H1 (cell line): Measurements from ENCODE around the gene BRIP1. TPM values are rescaled to one million over a fixed set of nuclear protein-coding genes. Genes with fewer than 3 reads are reported as not detected.

ENCODE experiments used
- CTCF ChIA-PET: fragments of 300-600 bp; sonication (Branson Sonifier 250); formaldehyde crosslinking; loops from one replicate; lab custom pipeline; 2021; ENCODE audit not compliant: partially characterized antibody; lab: Charles Lee
- POLR2A ChIA-PET: fragments of 300-600 bp; sonication (Branson Sonifier 250); formaldehyde crosslinking; loops from one replicate; lab custom pipeline; 2021; ENCODE audit warnings: inconsistent platforms; ENCODE audit not compliant: partially characterized antibody; lab: Charles Lee
- DNase-seq, 2 experiments: peaks; one replicate each; pipeline versions ENCODE4 v3.0.0 to v3.0.0-alpha.2; 2010 to 2022; ENCODE audit warnings: low spot score in 2 of 2, low read depth in 1 of 2, mixed read lengths in 1 of 2
- FAIRE-seq: peaks from 2 replicates; lab custom pipeline; 2011; peaks lifted over from hg19 to GRCh38; lab: Jason Lieb, UNC
- H2AFZ ChIP-seq: 2 replicates; pipeline ENCODE4 v1.8.1; 2012; ENCODE audit warnings: low read length, inconsistent platforms
- H2AK5ac ChIP-seq: 2 replicates; pipeline ENCODE4 v1.6.1; 2013; ENCODE audit warnings: low read depth, low read length
- H2BK120ac ChIP-seq: replicated peaks from 2 replicates; pipeline ENCODE3; 2013; ENCODE audit warnings: low read depth, low read length, inconsistent platforms
- H2BK12ac ChIP-seq: 2 replicates; pipeline ENCODE4 v1.6.1; 2013; ENCODE audit warnings: low read depth, low read length
- H2BK15ac ChIP-seq: 2 replicates; pipeline ENCODE4 v1.6.1; 2013; ENCODE audit warnings: low read length
- H2BK20ac ChIP-seq: 2 replicates; pipeline ENCODE4 v1.6.1; 2013; ENCODE audit warnings: low read length
- H2BK5ac ChIP-seq: 2 replicates; pipeline ENCODE4 v1.6.1; 2013; ENCODE audit warnings: low read depth, low read length
- H3K14ac ChIP-seq: 2 replicates; pipeline ENCODE4 v1.6.1; 2013; ENCODE audit warnings: inconsistent platforms; ENCODE audit not compliant: insufficient read length
- H3K18ac ChIP-seq: 2 replicates; pipeline ENCODE4 v1.6.1; 2013; ENCODE audit warnings: low read length; ENCODE audit errors: extremely low read depth
- H3K23ac ChIP-seq: 2 replicates; pipeline ENCODE4 v1.6.1; 2013; ENCODE audit warnings: inconsistent platforms; ENCODE audit not compliant: insufficient read length
- H3K23me2 ChIP-seq: 2 replicates; pipeline ENCODE4 v1.6.1; 2013; ENCODE audit warnings: low read depth, low read length
- H3K27ac ChIP-seq: 2 replicates; pipeline ENCODE4 v1.6.1; 2011; ENCODE audit warnings: low read depth, low read length, inconsistent platforms
- H3K27me3 ChIP-seq, 4 experiments: replicated peaks in 1 of 4; 1 replicate in 1 of 4; 2 replicates in 3 of 4; pipeline versions ENCODE4 v1.6.1 to v1.8.1; 2011 to 2013; ENCODE audit warnings: low read length in 3 of 4, mild to moderate bottlenecking in 3 of 4, inconsistent platforms in 2 of 4, mixed read lengths in 2 of 4, moderate library complexity in 1 of 4; ENCODE audit not compliant: control insufficient read depth in 3 of 4, insufficient read depth in 3 of 4; ENCODE audit errors: extremely low read depth in 1 of 4
- H3K36me3 ChIP-seq, 4 experiments: 2 replicates each; pipeline versions ENCODE4 v1.6.1 to v1.8.1; 2011 to 2013; ENCODE audit warnings: mild to moderate bottlenecking in 4 of 4, low read length in 3 of 4, moderate library complexity in 2 of 4, control low read depth in 1 of 4, inconsistent platforms in 1 of 4; ENCODE audit not compliant: insufficient read depth in 4 of 4, control insufficient read depth in 2 of 4
- H3K4ac ChIP-seq: replicated peaks from 2 replicates; pipeline ENCODE3; 2013; ENCODE audit warnings: low read length, low read depth, mixed read lengths, inconsistent platforms; ENCODE audit not compliant: insufficient read length
- H3K4me1 ChIP-seq, 4 experiments: replicated peaks in 1 of 4; 1 replicate in 1 of 4; 2 replicates in 3 of 4; pipeline versions ENCODE4 v1.6.1 to v1.8.1; 2011 to 2013; ENCODE audit warnings: low read length in 3 of 4, inconsistent platforms in 2 of 4, mixed read lengths in 1 of 4; ENCODE audit not compliant: insufficient read depth in 4 of 4, control insufficient read depth in 3 of 4
- H3K4me2 ChIP-seq, 2 experiments: 2 replicates each; pipeline versions ENCODE4 v1.6.1 to v1.8.1; 2011 to 2013; ENCODE audit warnings: low read depth in 2 of 2, low read length in 2 of 2, control low read depth in 1 of 2, inconsistent platforms in 1 of 2, mild to moderate bottlenecking in 1 of 2; ENCODE audit not compliant: insufficient read depth in 1 of 2
- H3K4me3 ChIP-seq, 4 experiments: fragments of 200-600, 300-600 bp in 1 of 4; sonication (generic), shearing (Covaris generic), sonication (Bioruptor Twin) in 1 of 4; 2 replicates each; pipeline versions ENCODE4 v1.5.1 to v1.8.1; 2011 to 2016; ENCODE audit warnings: low read length in 4 of 4, low read depth in 3 of 4, control low read depth in 2 of 4, inconsistent platforms in 2 of 4, mild to moderate bottlenecking in 2 of 4, mixed read lengths in 1 of 4, moderate library complexity in 1 of 4; ENCODE audit not compliant: insufficient read depth in 2 of 4; ENCODE audit errors: extremely low read depth in 1 of 4
- H3K56ac ChIP-seq: replicated peaks from 2 replicates; pipeline ENCODE3; 2013; ENCODE audit warnings: low read depth, mild to moderate bottlenecking, mixed read lengths, low read length, inconsistent platforms; ENCODE audit not compliant: insufficient read length
- H3K79me1 ChIP-seq: 2 replicates; pipeline ENCODE4 v1.6.1; 2013; ENCODE audit warnings: low read depth, low read length, control low read depth
- H3K79me2 ChIP-seq, 2 experiments: 2 replicates each; pipeline versions ENCODE4 v1.6.1 to v1.8.1; 2012 to 2013; ENCODE audit warnings: low read length in 2 of 2, mild to moderate bottlenecking in 2 of 2, inconsistent platforms in 1 of 2; ENCODE audit not compliant: insufficient read depth in 2 of 2, control insufficient read depth in 1 of 2
- H3K9ac ChIP-seq, 4 experiments: replicated peaks in 1 of 4; 1 replicate in 1 of 4; 2 replicates in 3 of 4; pipeline versions ENCODE4 v1.6.1 to v1.8.1; 2011 to 2013; ENCODE audit warnings: low read depth in 3 of 4, low read length in 3 of 4, control low read depth in 2 of 4, mild to moderate bottlenecking in 2 of 4, moderate library complexity in 2 of 4, inconsistent platforms in 1 of 4; ENCODE audit errors: extremely low read depth in 1 of 4
- H3K9me3 ChIP-seq, 2 experiments: 2 replicates each; pipeline versions ENCODE4 v1.6.1 to v1.8.1; 2012 to 2013; ENCODE audit warnings: mild to moderate bottlenecking in 2 of 2, moderate library complexity in 2 of 2, control low read depth in 1 of 2, inconsistent platforms in 1 of 2, low read depth in 1 of 2, low read length in 1 of 2, mixed read lengths in 1 of 2; ENCODE audit not compliant: insufficient read depth in 2 of 2
- H4K20me1 ChIP-seq, 2 experiments: replicated peaks in 1 of 2; 2 replicates each; pipeline versions ENCODE3 to v1.8.1; 2011 to 2013; ENCODE audit warnings: inconsistent platforms in 2 of 2, low read length in 2 of 2, mild to moderate bottlenecking in 1 of 2; ENCODE audit not compliant: insufficient read depth in 2 of 2, control insufficient read depth in 1 of 2
- H4K5ac ChIP-seq: 2 replicates; pipeline ENCODE4 v1.6.1; 2013; ENCODE audit warnings: low read length, low read depth, mixed read lengths, inconsistent platforms; ENCODE audit not compliant: insufficient read length
- H4K8ac ChIP-seq: 2 replicates; pipeline ENCODE4 v1.8.0; 2013; ENCODE audit warnings: mild to moderate bottlenecking, moderate library complexity, low read length, inconsistent platforms; ENCODE audit not compliant: insufficient read depth; ENCODE audit errors: extremely low read depth
- H4K91ac ChIP-seq: replicated peaks from 2 replicates; pipeline ENCODE3; 2013; ENCODE audit warnings: low read length, mixed read lengths, inconsistent platforms; ENCODE audit not compliant: insufficient read length
- EGR1 ChIP-seq: IDR thresholded peaks from 2 replicates; pipeline ENCODE4 v1.6.1; 2011; ENCODE audit warnings: low read depth, low read length, borderline replicate concordance
- FOSL1 ChIP-seq: IDR thresholded peaks from 2 replicates; pipeline ENCODE4 v1.6.1; 2011; ENCODE audit warnings: mild to moderate bottlenecking, low read depth, low read length, moderate library complexity; ENCODE audit not compliant: insufficient read depth
- GABPA ChIP-seq: IDR thresholded peaks from 2 replicates; pipeline ENCODE4 v1.6.1; 2011; ENCODE audit warnings: mild to moderate bottlenecking, low read length, moderate library complexity, borderline replicate concordance; ENCODE audit not compliant: insufficient read depth
- JUND ChIP-seq: IDR thresholded peaks from 2 replicates; pipeline ENCODE4 v1.6.1; 2011; ENCODE audit warnings: mild to moderate bottlenecking, improper control_type of control experiment, low read length
- RFX5 ChIP-seq: IDR thresholded peaks from 2 replicates; pipeline ENCODE4 v1.6.1; 2011; ENCODE audit warnings: low read depth, low read length, improper control_type of control experiment, borderline replicate concordance
- SAP30 ChIP-seq: fragments of 300-600 bp; sonication (generic); IDR thresholded peaks from 2 replicates; pipeline ENCODE4 v1.7.1; 2012; ENCODE audit warnings: low read length, moderate library complexity, mild to moderate bottlenecking, inconsistent platforms; ENCODE audit not compliant: insufficient read depth, insufficient replicate concordance
- SIRT6 ChIP-seq: IDR thresholded peaks from one replicate; pipeline ENCODE4 v1.7.1; 2012; ENCODE audit warnings: low read length, inconsistent platforms
- SRF ChIP-seq: IDR thresholded peaks from 2 replicates; pipeline ENCODE4 v1.6.1; 2011; ENCODE audit warnings: mild to moderate bottlenecking, low read depth, low read length, moderate library complexity
- TBP ChIP-seq: IDR thresholded peaks from 2 replicates; pipeline ENCODE4 v1.6.1; 2011; ENCODE audit warnings: low read depth, low read length, improper control_type of control experiment
- WGBS, 2 experiments: shearing (Covaris generic) in 1 of 2; methylation state at CpG; one replicate each; pipeline versions ENCODE4 v1.1.6 to v1.1.7; 2013 to 2015; ENCODE audit warnings: low lambda C conversion rate in 2 of 2, mixed read lengths in 2 of 2, inconsistent platforms in 1 of 2, low coverage in 1 of 2, missing lambda C conversion rate in 1 of 2; ENCODE audit not compliant: insufficient replicate concordance in 2 of 2, insufficient coverage in 1 of 2, insufficient read length in 1 of 2; ENCODE audit errors: extremely low coverage in 1 of 2, missing lambda C conversion rate in 1 of 2; 5-methylcytosine and 5-hydroxymethylcytosine counted together
- polyA plus RNA-seq, 7 experiments: library from polyadenylated mRNA; depleted of rRNA in 3 of 7; stranded (reverse) in 5 of 7; unstranded in 2 of 7; fragments of >200 nt in 5 of 7; fragments of 200-250 nt in 2 of 7; gene quantifications; 1 replicate in 5 of 7; 2 replicates in 1 of 7; 4 replicates in 1 of 7; pipeline versions ENCODE4 v1.2.1 to v1.2.3, GENCODE V29; 2011 to 2013; ENCODE audit warnings: missing spikeins in 2 of 7, mixed read lengths in 2 of 7
- total RNA-seq: library from RNA; stranded (reverse); fragmentation: NEBNext Ultra II Directional; extraction: Animal tissue kit (Norgen Biotek cat#: 25700); gene quantifications from 2 replicates; pipeline ENCODE4 v1.2.1, GENCODE V29; 2021

Gene BRIP1
- total and polyA plus RNA-seq, 2 of the 8 experiments (the other 6 are each of a cell fraction or from before 2014, with no cell fraction given) = 5.8 to 19.2 TPM

DNA sequence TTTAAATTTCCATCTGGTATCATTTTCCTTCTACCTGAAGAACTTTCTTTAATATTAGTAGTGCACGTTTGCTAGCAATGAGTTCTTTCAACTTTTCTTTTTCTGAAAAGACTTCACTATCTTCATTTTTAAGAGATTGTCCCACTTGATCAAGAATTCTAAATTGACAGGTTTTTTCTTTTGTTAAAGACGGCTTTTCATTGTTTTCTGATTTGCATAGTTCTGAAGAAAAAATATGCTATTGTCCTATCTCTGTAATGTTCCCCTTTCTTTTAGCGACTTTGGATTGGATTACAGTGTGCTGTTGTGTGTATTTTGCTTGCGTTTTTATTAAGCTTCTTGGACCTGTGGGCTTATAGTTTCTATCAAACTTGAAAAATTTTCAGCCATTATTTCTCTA lies 146.0 kb downstream of the BRIP1 start:
- Histone ChIP-seq H3K56ac (no peak overlapping the region), H3K4me3 (no peak overlapping the region), H2BK20ac (no peak overlapping the region), H3K14ac (no peak overlapping the region), H3K79me2 (no peaks in the 10 kb centered on the region), H2AK5ac (no peak overlapping the region)
- TF ChIP-seq TBP = no peak
- TF ChIP-seq SRF = no peak
- no peak for TF ChIP-seq FOSL1
- no peak for TF ChIP-seq RFX5
- TF ChIP-seq SIRT6 = no peak
- no peak for TF ChIP-seq EGR1
- no peak for TF ChIP-seq JUND
- no peak for TF ChIP-seq GABPA
- TF ChIP-seq SAP30 = no peak
- TF ChIP-seq, all 59 proteins: peak for 0
- Histone ChIP-seq H2BK5ac (no peak overlapping the region), H3K79me1 (no peaks in the 10 kb centered on the region), H3K9ac (no peak overlapping the region), H3K9me3 (no peaks in the 10 kb centered on the region; a peak in 1 of 4 replicates), H4K20me1 (no peaks in the 10 kb centered on the region), H4K5ac (no peak overlapping the region), H3K23me2 (no peaks in the 10 kb centered on the region), H2BK15ac (no peak overlapping the region), H4K91ac (no peak overlapping the region), H3K27me3 (no peaks in the 10 kb centered on the region), H3K18ac (no peak overlapping the region), H2AFZ (no peak overlapping the region), H3K36me3 (peaks cover 0 to 21% (median 6%) of the 10 kb centered on the region in 4 experiments; a peak in 3 of 8 replicates), H3K27ac (no peak overlapping the region), H3K4me1 (no peaks in the 10 kb centered on the region), H3K4ac (no peak overlapping the region), H3K4me2 (no peak overlapping the region), H2BK12ac (no peak overlapping the region), H3K23ac (no peak overlapping the region), H2BK120ac (no peak overlapping the region), H4K8ac (no peak overlapping the region)
- CTCF ChIA-PET = no interaction called here
- 87% methylated on average over 4 of the region's 4 CpGs; no CpG with 5 or more reads in 1 of the 2 experiments for WGBS, 2 experiments
- POLR2A ChIA-PET = no interaction called here
- FAIRE-seq (no peak), DNase-seq (no peak)
